Measurements from ENCODE around the gene FAM184A.

- TF ChIP-seq EP300 (IDR thresholded peaks at IDR 0.05) (no peak), POLR2A (IDR thresholded peaks at IDR 0.05; ENCODE audit: low read depth) (no peak), CTCF (IDR thresholded peaks at IDR 0.05) (no peak), POLR2AphosphoS5 (IDR thresholded peaks at IDR 0.05) (no peak)
Measured at GRCh38 chr6:118930680-118931079, 147.8 kb downstream of the FAM184A start.

All from esophagus muscularis mucosa (tissue), 4 donors.